ENCODE measurements around the gene TNFRSF12A. TPM values are rescaled to one million over a fixed set of nuclear protein-coding genes. Genes with fewer than 3 reads are reported as not detected.

TNFRSF12A gene
- total RNA-seq, 1 experiment from 2014 or later = 78.9 TPM

DNA sequence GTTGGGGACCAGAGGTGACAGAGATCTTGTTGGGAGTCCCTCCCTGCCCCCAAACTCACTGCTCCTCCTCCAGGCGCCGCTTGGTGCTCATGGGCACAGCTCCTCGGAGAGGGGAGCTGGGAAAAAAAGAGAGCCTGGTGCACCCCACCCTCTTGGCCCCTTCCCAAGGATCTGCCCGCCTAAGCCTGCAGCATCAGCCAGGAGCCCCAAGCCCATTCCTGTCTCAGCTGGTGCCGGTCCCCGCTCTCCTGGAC is 3.2 kb downstream of the TNFRSF12A start:
- POLR2A ChIA-PET = interaction anchor here (0.6 to 17.1 kb wide), 6 partner anchors 9 to 1230 kb away, joined by 3 to 502 read pairs (median 4); partner anchors contain the start of genes CLDN9 and ZSCAN10
- CTCF ChIA-PET = interaction anchor here (0.7 to 8.6 kb wide), 10 partner anchors 8 to 127 kb away, joined by 3 to 360 read pairs (median 6); partner anchors contain the start of genes CLDN9 and FLYWCH1
- no peak for ATAC-seq
- DNase-seq (ENCODE audit: low spot score) = no peak
- peak overlapping the region; percentile 86 for H3K4me3 Mint-ChIP-seq
- TF ChIP-seq NR1H2 (CRISPR knock-in tag; IDR thresholded peaks at IDR 0.05) (no peak), ZNF416 (CRISPR knock-in tag; IDR thresholded peaks at IDR 0.05) (0 out of 2 replicates have a peak, but pooled peaks have one; percentile 51), TP53 (CRISPR knock-in tag; IDR thresholded peaks at IDR 0.05) (0 out of 2 replicates have a peak, but pooled peaks have one; percentile 23), EMX1 (CRISPR knock-in tag; IDR thresholded peaks at IDR 0.05) (peak; percentile 22; the same call in 1 of the 2 replicates), ZNF671 (CRISPR knock-in tag; IDR thresholded peaks at IDR 0.05) (peak; percentile 74; the same call in 1 of the 2 replicates), ZNF263 (CRISPR knock-in tag; IDR thresholded peaks at IDR 0.05; ENCODE audit: low read depth) (0 out of 2 replicates have a peak, but pooled peaks have one; percentile 44), IRF2 (CRISPR knock-in tag; IDR thresholded peaks at IDR 0.05; ENCODE audit: borderline replicate concordance, low read depth) (no peak)
- TF ChIP-seq, protein P1, sequence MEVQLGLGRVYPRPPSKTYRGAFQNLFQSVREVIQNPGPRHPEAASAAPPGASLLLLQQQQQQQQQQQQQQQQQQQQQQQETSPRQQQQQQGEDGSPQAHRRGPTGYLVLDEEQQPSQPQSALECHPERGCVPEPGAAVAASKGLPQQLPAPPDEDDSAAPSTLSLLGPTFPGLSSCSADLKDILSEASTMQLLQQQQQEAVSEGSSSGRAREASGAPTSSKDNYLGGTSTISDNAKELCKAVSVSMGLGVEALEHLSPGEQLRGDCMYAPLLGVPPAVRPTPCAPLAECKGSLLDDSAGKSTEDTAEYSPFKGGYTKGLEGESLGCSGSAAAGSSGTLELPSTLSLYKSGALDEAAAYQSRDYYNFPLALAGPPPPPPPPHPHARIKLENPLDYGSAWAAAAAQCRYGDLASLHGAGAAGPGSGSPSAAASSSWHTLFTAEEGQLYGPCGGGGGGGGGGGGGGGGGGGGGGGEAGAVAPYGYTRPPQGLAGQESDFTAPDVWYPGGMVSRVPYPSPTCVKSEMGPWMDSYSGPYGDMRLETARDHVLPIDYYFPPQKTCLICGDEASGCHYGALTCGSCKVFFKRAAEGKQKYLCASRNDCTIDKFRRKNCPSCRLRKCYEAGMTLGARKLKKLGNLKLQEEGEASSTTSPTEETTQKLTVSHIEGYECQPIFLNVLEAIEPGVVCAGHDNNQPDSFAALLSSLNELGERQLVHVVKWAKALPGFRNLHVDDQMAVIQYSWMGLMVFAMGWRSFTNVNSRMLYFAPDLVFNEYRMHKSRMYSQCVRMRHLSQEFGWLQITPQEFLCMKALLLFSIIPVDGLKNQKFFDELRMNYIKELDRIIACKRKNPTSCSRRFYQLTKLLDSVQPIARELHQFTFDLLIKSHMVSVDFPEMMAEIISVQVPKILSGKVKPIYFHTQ (CRISPR knock-in tag; IDR thresholded peaks at IDR 0.05) = 0 out of 2 replicates have a peak, but pooled peaks have one; percentile 11
- TF ChIP-seq, protein P2, sequence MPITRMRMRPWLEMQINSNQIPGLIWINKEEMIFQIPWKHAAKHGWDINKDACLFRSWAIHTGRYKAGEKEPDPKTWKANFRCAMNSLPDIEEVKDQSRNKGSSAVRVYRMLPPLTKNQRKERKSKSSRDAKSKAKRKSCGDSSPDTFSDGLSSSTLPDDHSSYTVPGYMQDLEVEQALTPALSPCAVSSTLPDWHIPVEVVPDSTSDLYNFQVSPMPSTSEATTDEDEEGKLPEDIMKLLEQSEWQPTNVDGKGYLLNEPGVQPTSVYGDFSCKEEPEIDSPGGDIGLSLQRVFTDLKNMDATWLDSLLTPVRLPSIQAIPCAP (CRISPR knock-in tag; IDR thresholded peaks at IDR 0.05) = no peak
- TF ChIP-seq, protein P3, sequence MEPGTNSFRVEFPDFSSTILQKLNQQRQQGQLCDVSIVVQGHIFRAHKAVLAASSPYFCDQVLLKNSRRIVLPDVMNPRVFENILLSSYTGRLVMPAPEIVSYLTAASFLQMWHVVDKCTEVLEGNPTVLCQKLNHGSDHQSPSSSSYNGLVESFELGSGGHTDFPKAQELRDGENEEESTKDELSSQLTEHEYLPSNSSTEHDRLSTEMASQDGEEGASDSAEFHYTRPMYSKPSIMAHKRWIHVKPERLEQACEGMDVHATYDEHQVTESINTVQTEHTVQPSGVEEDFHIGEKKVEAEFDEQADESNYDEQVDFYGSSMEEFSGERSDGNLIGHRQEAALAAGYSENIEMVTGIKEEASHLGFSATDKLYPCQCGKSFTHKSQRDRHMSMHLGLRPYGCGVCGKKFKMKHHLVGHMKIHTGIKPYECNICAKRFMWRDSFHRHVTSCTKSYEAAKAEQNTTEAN (CRISPR knock-in tag; IDR thresholded peaks at IDR 0.05) = no peak
- TF ChIP-seq, protein P4, sequence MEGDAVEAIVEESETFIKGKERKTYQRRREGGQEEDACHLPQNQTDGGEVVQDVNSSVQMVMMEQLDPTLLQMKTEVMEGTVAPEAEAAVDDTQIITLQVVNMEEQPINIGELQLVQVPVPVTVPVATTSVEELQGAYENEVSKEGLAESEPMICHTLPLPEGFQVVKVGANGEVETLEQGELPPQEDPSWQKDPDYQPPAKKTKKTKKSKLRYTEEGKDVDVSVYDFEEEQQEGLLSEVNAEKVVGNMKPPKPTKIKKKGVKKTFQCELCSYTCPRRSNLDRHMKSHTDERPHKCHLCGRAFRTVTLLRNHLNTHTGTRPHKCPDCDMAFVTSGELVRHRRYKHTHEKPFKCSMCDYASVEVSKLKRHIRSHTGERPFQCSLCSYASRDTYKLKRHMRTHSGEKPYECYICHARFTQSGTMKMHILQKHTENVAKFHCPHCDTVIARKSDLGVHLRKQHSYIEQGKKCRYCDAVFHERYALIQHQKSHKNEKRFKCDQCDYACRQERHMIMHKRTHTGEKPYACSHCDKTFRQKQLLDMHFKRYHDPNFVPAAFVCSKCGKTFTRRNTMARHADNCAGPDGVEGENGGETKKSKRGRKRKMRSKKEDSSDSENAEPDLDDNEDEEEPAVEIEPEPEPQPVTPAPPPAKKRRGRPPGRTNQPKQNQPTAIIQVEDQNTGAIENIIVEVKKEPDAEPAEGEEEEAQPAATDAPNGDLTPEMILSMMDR (IDR thresholded peaks at IDR 0.05) = no peak
- peaks cover 2% of the 10 kb centered on the region; the same call in 1 of the 2 replicates for H3K27me3 Mint-ChIP-seq (ENCODE audit: low read depth)
- H3K36me3 Mint-ChIP-seq = peaks cover 18% of the 10 kb centered on the region
- H3K9me3 Mint-ChIP-seq = no peaks in the 10 kb centered on the region
- H3K27ac Mint-ChIP-seq = peak overlapping the region; percentile 99
- H3K4me1 Mint-ChIP-seq = peaks cover 40% of the 10 kb centered on the region

DNA sequence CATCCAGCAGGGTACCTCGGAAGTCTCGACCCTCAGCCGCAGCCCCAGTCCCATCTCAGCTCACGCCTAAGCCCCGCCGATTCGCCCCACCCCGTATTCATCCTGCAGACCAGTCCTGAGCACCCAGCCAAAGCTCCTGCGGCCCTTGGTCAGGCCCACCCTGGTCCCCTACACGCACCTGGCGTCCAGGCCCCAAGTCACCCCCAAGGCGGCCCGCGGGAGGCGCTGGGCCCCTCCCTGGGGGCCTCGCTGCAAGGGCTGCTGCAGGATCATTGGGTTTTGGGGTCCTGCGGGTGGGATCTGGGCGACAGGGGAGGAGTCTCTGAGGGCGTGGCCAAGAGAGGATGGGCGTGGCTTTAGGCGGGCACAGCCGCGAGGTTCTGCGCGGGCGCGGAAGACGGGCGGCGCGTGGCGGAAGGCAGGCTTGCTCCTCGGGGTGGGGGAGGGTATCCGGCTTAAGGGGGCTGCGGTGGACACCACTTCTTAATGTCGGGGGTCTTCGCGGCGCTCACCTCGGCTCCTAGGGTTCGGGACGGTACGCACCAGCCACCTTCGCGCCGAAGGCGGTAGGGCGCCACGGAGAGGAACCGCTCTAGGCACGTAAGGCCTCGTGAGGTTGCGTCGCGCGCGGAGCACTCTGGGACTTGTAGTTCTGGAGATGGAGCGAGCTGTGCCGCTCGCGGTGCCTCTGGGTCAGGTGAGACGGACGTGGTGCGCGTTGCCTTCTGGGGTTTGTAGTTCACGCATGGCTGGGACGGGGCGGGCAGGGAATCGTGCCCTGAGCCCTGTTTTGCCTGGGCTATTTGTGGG is 3.7 kb downstream of the TNFRSF12A start, which contains the start of the genes HCFC1R1 and THOC6:
TSS of gene HCFC1R1 (minus strand) at position 274 of the 810 bp plus-strand sequence. CDS start at position 273, 1 bp downstream.
TSS of gene THOC6 (plus strand) at position 367 of the 810 bp plus-strand sequence. CDS start at position 659, 292 bp downstream.
- peaks cover 37% of the 10 kb centered on the region for H3K4me1 Mint-ChIP-seq
- peak within 1 kb of the TSS; percentile 99 for H3K27ac Mint-ChIP-seq
- H3K4me3 Mint-ChIP-seq = peak within 1 kb of the TSS; percentile 86
- ChIA-PET CTCF (interaction anchor here (0.6 to 8.6 kb wide), 11 partner anchors 7 to 127 kb away, joined by 3 to 360 read pairs (median 6); partner anchors contain the start of genes CLDN9 and ZSCAN10), POLR2A (interaction anchor here (0.6 to 17.1 kb wide), 6 partner anchors 10 to 76 kb away, joined by 3 to 502 read pairs (median 4); partner anchors contain the start of genes CLDN9 and ZSCAN10)
- H3K36me3 Mint-ChIP-seq = peaks cover 19% of the 10 kb centered on the region
- no peaks in the 10 kb centered on the region for H3K9me3 Mint-ChIP-seq
- peak; percentile 47 for ATAC-seq
- peak; percentile 98 for DNase-seq (ENCODE audit: low spot score)
- peaks cover 2% of the 10 kb centered on the region; the same call in 1 of the 2 replicates for H3K27me3 Mint-ChIP-seq (ENCODE audit: low read depth)
- TF ChIP-seq OVOL2 (CRISPR knock-in tag; IDR thresholded peaks at IDR 0.05; ENCODE audit: borderline replicate concordance) (no peak), ZNF416 (CRISPR knock-in tag; IDR thresholded peaks at IDR 0.05) (peak; percentile 88; the same call in 1 of the 2 replicates), RELA (CRISPR knock-in tag; IDR thresholded peaks at IDR 0.05; ENCODE audit: borderline replicate concordance) (0 out of 2 replicates have a peak, but pooled peaks have one; percentile 79), ZBTB21 (CRISPR knock-in tag; IDR thresholded peaks at IDR 0.05; ENCODE audit: borderline replicate concordance) (no peak; the same call in 1 of the 2 replicates), TP53 (CRISPR knock-in tag; IDR thresholded peaks at IDR 0.05) (no peak), JAZF1 (CRISPR knock-in tag; IDR thresholded peaks at IDR 0.05) (no peak), ZNF263 (CRISPR knock-in tag; IDR thresholded peaks at IDR 0.05; ENCODE audit: low read depth) (0 out of 2 replicates have a peak, but pooled peaks have one; percentile 13), ZNF219 (CRISPR knock-in tag; IDR thresholded peaks at IDR 0.05; ENCODE audit: borderline replicate concordance) (peak; percentile 76; the same call in 1 of the 2 replicates)
- TF ChIP-seq, protein P5, sequence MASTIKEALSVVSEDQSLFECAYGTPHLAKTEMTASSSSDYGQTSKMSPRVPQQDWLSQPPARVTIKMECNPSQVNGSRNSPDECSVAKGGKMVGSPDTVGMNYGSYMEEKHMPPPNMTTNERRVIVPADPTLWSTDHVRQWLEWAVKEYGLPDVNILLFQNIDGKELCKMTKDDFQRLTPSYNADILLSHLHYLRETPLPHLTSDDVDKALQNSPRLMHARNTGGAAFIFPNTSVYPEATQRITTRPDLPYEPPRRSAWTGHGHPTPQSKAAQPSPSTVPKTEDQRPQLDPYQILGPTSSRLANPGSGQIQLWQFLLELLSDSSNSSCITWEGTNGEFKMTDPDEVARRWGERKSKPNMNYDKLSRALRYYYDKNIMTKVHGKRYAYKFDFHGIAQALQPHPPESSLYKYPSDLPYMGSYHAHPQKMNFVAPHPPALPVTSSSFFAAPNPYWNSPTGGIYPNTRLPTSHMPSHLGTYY (CRISPR knock-in tag; IDR thresholded peaks at IDR 0.05) = peak; percentile 80; the same call in 1 of the 2 replicates
- TF ChIP-seq, protein P6, sequence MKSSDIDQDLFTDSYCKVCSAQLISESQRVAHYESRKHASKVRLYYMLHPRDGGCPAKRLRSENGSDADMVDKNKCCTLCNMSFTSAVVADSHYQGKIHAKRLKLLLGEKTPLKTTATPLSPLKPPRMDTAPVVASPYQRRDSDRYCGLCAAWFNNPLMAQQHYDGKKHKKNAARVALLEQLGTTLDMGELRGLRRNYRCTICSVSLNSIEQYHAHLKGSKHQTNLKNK (CRISPR knock-in tag; IDR thresholded peaks at IDR 0.05) = peak; percentile 75
- TF ChIP-seq, protein P7, sequence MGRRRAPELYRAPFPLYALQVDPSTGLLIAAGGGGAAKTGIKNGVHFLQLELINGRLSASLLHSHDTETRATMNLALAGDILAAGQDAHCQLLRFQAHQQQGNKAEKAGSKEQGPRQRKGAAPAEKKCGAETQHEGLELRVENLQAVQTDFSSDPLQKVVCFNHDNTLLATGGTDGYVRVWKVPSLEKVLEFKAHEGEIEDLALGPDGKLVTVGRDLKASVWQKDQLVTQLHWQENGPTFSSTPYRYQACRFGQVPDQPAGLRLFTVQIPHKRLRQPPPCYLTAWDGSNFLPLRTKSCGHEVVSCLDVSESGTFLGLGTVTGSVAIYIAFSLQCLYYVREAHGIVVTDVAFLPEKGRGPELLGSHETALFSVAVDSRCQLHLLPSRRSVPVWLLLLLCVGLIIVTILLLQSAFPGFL (CRISPR knock-in tag; IDR thresholded peaks at IDR 0.05; ENCODE audit: borderline replicate concordance) = no peak
- TF ChIP-seq, protein P8, sequence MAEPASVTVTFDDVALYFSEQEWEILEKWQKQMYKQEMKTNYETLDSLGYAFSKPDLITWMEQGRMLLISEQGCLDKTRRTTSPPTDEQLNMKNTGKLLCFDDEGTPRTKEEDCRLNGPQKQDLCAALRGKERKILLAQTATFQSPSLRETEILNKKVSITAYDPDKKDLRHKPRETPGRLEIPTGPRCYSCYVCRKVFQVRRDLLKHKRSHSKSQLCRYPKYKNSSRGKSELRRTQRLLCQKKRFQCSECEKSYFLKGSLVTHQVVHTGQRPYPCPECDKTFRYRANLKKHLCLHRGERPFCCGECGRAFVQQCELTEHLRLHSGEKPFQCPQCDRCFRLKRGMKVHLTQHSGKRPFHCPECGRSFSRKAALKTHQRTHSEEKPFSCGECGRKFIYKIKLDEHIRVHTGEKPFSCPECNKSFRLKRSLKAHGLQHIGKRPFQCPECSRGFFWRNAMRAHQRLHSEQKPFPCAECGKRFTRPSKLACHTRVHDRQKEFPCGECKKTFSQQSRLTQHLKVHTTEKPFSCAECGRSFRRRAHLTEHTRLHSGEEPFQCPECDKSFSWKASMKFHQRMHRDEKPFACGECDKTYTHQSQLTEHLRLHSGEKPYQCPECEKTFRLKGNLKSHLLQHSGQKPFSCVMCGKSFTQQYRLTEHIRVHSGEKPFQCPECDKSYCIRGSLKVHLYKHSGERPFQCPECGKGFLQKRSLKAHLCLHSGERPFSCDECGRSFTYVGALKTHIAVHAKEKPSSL (CRISPR knock-in tag; conservative IDR thresholded peaks at IDR 0.05) = peak; percentile 58; the same call in 1 of the 2 replicates
